HEK293 (cell line): Measurements from ENCODE around the gene LDAF1.
"Not testable (repeated sequence)": the region's sequence is repeated elsewhere in the genome, so short reads cannot be mapped to it uniquely, and the experiment has no call there.

ENCODE experiments used
- KLF16 ChIP-seq: fragments of 450-650 bp; formaldehyde crosslinking; IDR thresholded peaks from 2 replicates; pipeline ENCODE4 v1.5.1; 2017; ENCODE audit warnings: missing biosample characterization, missing genetic modification characterization
- MZF1 ChIP-seq: fragments of 450-650 bp; formaldehyde crosslinking; IDR thresholded peaks from 2 replicates; pipeline ENCODE4 v1.5.1; 2017; ENCODE audit warnings: missing biosample characterization, missing genetic modification characterization, borderline replicate concordance
- SP3 ChIP-seq: fragments of 450-650 bp; formaldehyde crosslinking; IDR thresholded peaks from 2 replicates; pipeline ENCODE4 v1.5.1; 2016; ENCODE audit warnings: missing biosample characterization, missing genetic modification characterization
- ZNF121 ChIP-seq: fragments of 450-650 bp; formaldehyde crosslinking; IDR thresholded peaks from 2 replicates; pipeline ENCODE4 v1.5.1; 2016; ENCODE audit warnings: missing biosample characterization, missing genetic modification characterization
- ZNF157 ChIP-seq: fragments of 450-650 bp; formaldehyde crosslinking; IDR thresholded peaks from 2 replicates; pipeline ENCODE4 v1.5.1; 2016; ENCODE audit warnings: missing biosample characterization, missing genetic modification characterization
- ZNF701 ChIP-seq: fragments of 450-650 bp; formaldehyde crosslinking; IDR thresholded peaks from 2 replicates; pipeline ENCODE4 v1.5.1; 2016; ENCODE audit warnings: missing biosample characterization, missing genetic modification characterization
- TF ChIP-seq, protein P1 (sequence below): fragments of 450-650 bp; formaldehyde crosslinking; IDR thresholded peaks from 2 replicates; pipeline ENCODE4 v1.5.1; 2016; ENCODE audit warnings: missing biosample characterization, missing genetic modification characterization

GRCh38 chr16:21170116-21170515 lies 11.6 kb downstream of the LDAF1 start:
- not testable (repeated sequence) for TF ChIP-seq ZNF121 (tag by site-specific recombination); KLF16 (tag by site-specific recombination); ZNF701 (tag by site-specific recombination); ZNF157 (tag by site-specific recombination); SP3 (tag by site-specific recombination); MZF1
- TF ChIP-seq, protein P1, sequence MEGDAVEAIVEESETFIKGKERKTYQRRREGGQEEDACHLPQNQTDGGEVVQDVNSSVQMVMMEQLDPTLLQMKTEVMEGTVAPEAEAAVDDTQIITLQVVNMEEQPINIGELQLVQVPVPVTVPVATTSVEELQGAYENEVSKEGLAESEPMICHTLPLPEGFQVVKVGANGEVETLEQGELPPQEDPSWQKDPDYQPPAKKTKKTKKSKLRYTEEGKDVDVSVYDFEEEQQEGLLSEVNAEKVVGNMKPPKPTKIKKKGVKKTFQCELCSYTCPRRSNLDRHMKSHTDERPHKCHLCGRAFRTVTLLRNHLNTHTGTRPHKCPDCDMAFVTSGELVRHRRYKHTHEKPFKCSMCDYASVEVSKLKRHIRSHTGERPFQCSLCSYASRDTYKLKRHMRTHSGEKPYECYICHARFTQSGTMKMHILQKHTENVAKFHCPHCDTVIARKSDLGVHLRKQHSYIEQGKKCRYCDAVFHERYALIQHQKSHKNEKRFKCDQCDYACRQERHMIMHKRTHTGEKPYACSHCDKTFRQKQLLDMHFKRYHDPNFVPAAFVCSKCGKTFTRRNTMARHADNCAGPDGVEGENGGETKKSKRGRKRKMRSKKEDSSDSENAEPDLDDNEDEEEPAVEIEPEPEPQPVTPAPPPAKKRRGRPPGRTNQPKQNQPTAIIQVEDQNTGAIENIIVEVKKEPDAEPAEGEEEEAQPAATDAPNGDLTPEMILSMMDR (tag by site-specific recombination), result not testable (repeated sequence)
